Measurements from ENCODE around the gene PDPK1.
A peak's percentile ranks its signal among the peaks of the same experiment; 100 is the strongest.
"Not testable (repeated sequence)": the region's sequence is repeated elsewhere in the genome, so short reads cannot be mapped to it uniquely, and the experiment has no call there.

PDPK1 gene

GRCh38 chr16:2550283-2550878 lies 12.6 kb downstream of the PDPK1 start:
- DNase-seq, result not testable (repeated sequence)

GRCh38 chr16:2551420-2551889 lies 13.6 kb downstream of the PDPK1 start:
- not testable (repeated sequence) for DNase-seq

- DNase-seq, result not testable (repeated sequence)
Measured at GRCh38 chr16:2554709-2555425, 17.0 kb downstream of the PDPK1 start.

GRCh38 chr16:2557150-2557549 lies 19.3 kb downstream of the PDPK1 start:
- not testable (repeated sequence) for DNase-seq

- DNase-seq, result not testable (repeated sequence)
Measured at GRCh38 chr16:2560131-2560797, 22.4 kb downstream of the PDPK1 start.

- peak; percentile 74 for DNase-seq
Measured at GRCh38 chr16:2560798-2561133, 22.9 kb downstream of the PDPK1 start.

GRCh38 chr16:2567506-2567905 lies 29.7 kb downstream of the PDPK1 start:
- DNase-seq, result not testable (repeated sequence)

GRCh38 chr16:2568573-2568972 lies 30.8 kb downstream of the PDPK1 start:
- DNase-seq, result not testable (repeated sequence)

GRCh38 chr16:2572704-2573103 lies 34.9 kb downstream of the PDPK1 start:
- not testable (repeated sequence) for DNase-seq

- DNase-seq, result not testable (repeated sequence)
Measured at GRCh38 chr16:2575839-2576238, 38.0 kb downstream of the PDPK1 start.

GRCh38 chr16:2577044-2577443 lies 39.2 kb downstream of the PDPK1 start:
- not testable (repeated sequence) for DNase-seq

GRCh38 chr16:2578905-2579304 lies 41.1 kb downstream of the PDPK1 start:
- not testable (repeated sequence) for DNase-seq

- not testable (repeated sequence) for DNase-seq
Measured at GRCh38 chr16:2580143-2580542, 42.3 kb downstream of the PDPK1 start.

- not testable (repeated sequence) for DNase-seq
Measured at GRCh38 chr16:2580818-2581217, 43.0 kb downstream of the PDPK1 start.

GRCh38 chr16:2584729-2585650 lies 47.2 kb downstream of the PDPK1 start:
- no peak for DNase-seq

- no peak for DNase-seq
Measured at GRCh38 chr16:2585651-2586081, 47.8 kb downstream of the PDPK1 start.

GRCh38 chr16:2586241-2586640 lies 48.4 kb downstream of the PDPK1 start:
- DNase-seq, result no peak

GRCh38 chr16:2586901-2587480 lies 49.2 kb downstream of the PDPK1 start:
- DNase-seq, result no peak

GRCh38 chr16:2587891-2588565 lies 50.2 kb downstream of the PDPK1 start:
- no peak for DNase-seq

GRCh38 chr16:2591476-2592240 lies 53.8 kb downstream of the PDPK1 start:
- DNase-seq, result no peak

GRCh38 chr16:2592786-2593185 lies 55.0 kb downstream of the PDPK1 start:
- no peak for DNase-seq

All from CD4-positive, alpha-beta T cell treated with Interleukin-21 for 1 hour (primary cell).